Gastrocnemius medialis (tissue), 4 donors: Measurements from ENCODE around the gene LIN7A. TPM values are rescaled to one million over a fixed set of nuclear protein-coding genes. Genes with fewer than 3 reads are reported as not detected.

Experiments used
- ATAC-seq, 2 donors: fragments of 150-250 bp; one replicate each; pipeline ENCODE4 v1.9.1; 2016
- DNase-seq, 2 donors: peaks; one replicate each; pipeline ENCODE4 v3.0.0-alpha.2; 2019
- H3K27ac ChIP-seq, 4 donors: fragments of 200-600 bp; sonication (generic); 1 replicate in 1 of 4; 2 replicates in 3 of 4; pipeline ENCODE4 v1.5.1; 2016 to 2018; ENCODE audit warnings: mild to moderate bottlenecking in 2 of 4, moderate library complexity in 1 of 4
- H3K27me3 ChIP-seq, 3 donors: fragments of 200-600 bp; sonication (generic) in 2 of 3; 1 replicate in 1 of 3; 2 replicates in 2 of 3; pipeline versions ENCODE4 v1.5.1 to v1.6.0; 2016 to 2019; ENCODE audit warnings: mild to moderate bottlenecking in 1 of 3, moderate library complexity in 1 of 3
- H3K36me3 ChIP-seq, 2 donors: fragments of 200-600 bp; sonication (generic) in 1 of 2; one replicate each; pipeline ENCODE4 v1.5.1; 2017 to 2018
- H3K4me1 ChIP-seq, 2 donors: fragments of 200-600 bp; sonication (generic) in 1 of 2; one replicate each; pipeline ENCODE4 v1.5.1; 2016 to 2017; ENCODE audit warnings: mild to moderate bottlenecking in 2 of 2
- H3K4me3 ChIP-seq, 4 donors: fragments of 200-600 bp; sonication (generic) in 3 of 4; 1 replicate in 1 of 4; 2 replicates in 3 of 4; pipeline ENCODE4 v1.5.1; 2016 to 2019; ENCODE audit warnings: mild to moderate bottlenecking in 2 of 4
- H3K9me3 ChIP-seq, 3 donors: fragments of 200-600 bp; sonication (generic) in 2 of 3; 1 replicate in 1 of 3; 2 replicates in 2 of 3; pipeline ENCODE4 v1.5.1; 2016 to 2019
- CTCF ChIP-seq, 5 experiments: fragments of 450-650 bp in 3 of 5; fragments of 200-600 bp in 2 of 5; sonication (generic) in 2 of 5; IDR thresholded peaks in 4 of 5; conservative IDR thresholded peaks in 1 of 5; 1 replicate in 4 of 5; 2 replicates in 1 of 5; pipeline ENCODE4 v1.5.1; 2016 to 2019; ENCODE audit warnings: antibody characterized with exemption in 5 of 5, mild to moderate bottlenecking in 3 of 5, moderate library complexity in 3 of 5
- POLR2A ChIP-seq, 2 donors: fragments of 450-650 bp; IDR thresholded peaks; one replicate each; pipeline ENCODE4 v1.6.1; 2017; ENCODE audit warnings: antibody characterized with exemption in 2 of 2, mild to moderate bottlenecking in 2 of 2, moderate library complexity in 2 of 2
- in situ Hi-C, 4 donors: fragments of 200-750 bp; cut with MboI; loops; one replicate each; pipeline versions ENCODE4 v1.15.0 to v1.8.0; 2017; ENCODE audit warnings: low sequenced_read_pairs in 4 of 4
- intact Hi-C: fragments of 100-400 bp; cut with DNase I; formaldehyde crosslinking; loops from one replicate; pipeline ENCODE4 v1.15.1; 2023; ENCODE audit warnings: low total_unique reads
- total RNA-seq, 4 donors: library from RNA; depleted of rRNA; stranded (reverse); fragments of >200 nt; gene quantifications; one replicate each; pipeline versions ENCODE4 v1.1.0 to v1.2.3, GENCODE V29; 2016

Gene LIN7A
- total RNA-seq, 4 donors from 2014 or later: 1.4 to 4.8 (median 2.8) TPM

- no peak for ATAC-seq
Measured at GRCh38 chr12:80861641-80862378, 75.9 kb downstream of the LIN7A start.

GRCh38 chr12:80860928-80861327, 76.8 kb downstream of the LIN7A start:
- in situ Hi-C loops: no loop called here
- no peaks in the 10 kb centered on the region for H3K36me3 ChIP-seq

More at GRCh38 chr12:80861641-80862378, 75.9 kb downstream of the LIN7A start:
- no peaks in the 10 kb centered on the region for H3K9me3 ChIP-seq
- no peak overlapping the region for H3K4me3 ChIP-seq
- no peaks in the 10 kb centered on the region for H3K36me3 ChIP-seq
- H3K27me3 ChIP-seq: no peaks in the 10 kb centered on the region
- TF ChIP-seq POLR2A (IDR thresholded peaks at IDR 0.05): no peak
- TF ChIP-seq CTCF (IDR thresholded peaks at IDR 0.05 in 4 of 5, conservative IDR thresholded peaks at IDR 0.05 in 1 of 5): no peak
- no peak overlapping the region for H3K27ac ChIP-seq
- no peak for DNase-seq
- in situ Hi-C loops (no loop called here), intact Hi-C loops (no loop called here)
- H3K4me1 ChIP-seq: no peaks in the 10 kb centered on the region

GRCh38 chr12:80860206-80860605, 77.5 kb downstream of the LIN7A start:
- Histone ChIP-seq H3K4me1 (no peaks in the 10 kb centered on the region), H3K27me3 (no peaks in the 10 kb centered on the region), H3K36me3 (no peaks in the 10 kb centered on the region), H3K27ac (no peak overlapping the region), H3K9me3 (no peaks in the 10 kb centered on the region), H3K4me3 (no peak overlapping the region)
- TF ChIP-seq CTCF (IDR thresholded peaks at IDR 0.05 in 4 of 5, conservative IDR thresholded peaks at IDR 0.05 in 1 of 5): no peak
- TF ChIP-seq POLR2A (IDR thresholded peaks at IDR 0.05): no peak
- in situ Hi-C loops (no loop called here), intact Hi-C loops (no loop called here)
- no peak for ATAC-seq
- DNase-seq: no peak

More at GRCh38 chr12:80860928-80861327, 76.8 kb downstream of the LIN7A start:
- H3K4me3 ChIP-seq: no peak overlapping the region
- H3K9me3 ChIP-seq: no peaks in the 10 kb centered on the region
- H3K4me1 ChIP-seq: no peaks in the 10 kb centered on the region
- no peak for ATAC-seq
- no peaks in the 10 kb centered on the region for H3K27me3 ChIP-seq
- DNase-seq: no peak
- TF ChIP-seq CTCF (IDR thresholded peaks at IDR 0.05 in 4 of 5, conservative IDR thresholded peaks at IDR 0.05 in 1 of 5) (no peak), POLR2A (IDR thresholded peaks at IDR 0.05) (no peak)
- H3K27ac ChIP-seq: no peak overlapping the region
- intact Hi-C loops: no loop called here

- TF ChIP-seq POLR2A (IDR thresholded peaks at IDR 0.05): no peak
- TF ChIP-seq CTCF (IDR thresholded peaks at IDR 0.05 in 4 of 5, conservative IDR thresholded peaks at IDR 0.05 in 1 of 5): no peak
- H3K36me3 ChIP-seq: no peaks in the 10 kb centered on the region
- in situ Hi-C loops (no loop called here), intact Hi-C loops (no loop called here)
- H3K4me1 ChIP-seq: no peaks in the 10 kb centered on the region
- no peak overlapping the region for H3K27ac ChIP-seq
- DNase-seq (no peak), ATAC-seq (no peak)
- H3K27me3 ChIP-seq: no peaks in the 10 kb centered on the region
- H3K4me3 ChIP-seq: no peak overlapping the region
- no peaks in the 10 kb centered on the region for H3K9me3 ChIP-seq
Measured at GRCh38 chr12:80858356-80858755, 79.4 kb downstream of the LIN7A start.
